HCT116 (cell line): ENCODE data around the gene NRCAM. TPM values are rescaled to one million over a fixed set of nuclear protein-coding genes. Genes with fewer than 3 reads are reported as not detected.

ENCODE experiments used
- ATAC-seq: fragments of 200-7000 bp; cut with Tn5 transposase; 2 replicates; pipeline ENCODE4 v1.9.1; 2020; ENCODE audit warnings: mild to moderate bottlenecking, moderate library complexity
- BruUV-seq: library from RNA; stranded (reverse); fragments of 400-500 nt; replicated peaks from 2 replicates; lab custom pipeline; 2021; lab: Mats Ljungman, UMichigan
- CTCF ChIA-PET: fragments of 300-600 bp; sonication (Branson Sonifier 250); formaldehyde crosslinking; loops from one replicate; lab custom pipeline; 2021; ENCODE audit warnings: antibody characterized with exemption; lab: Charles Lee
- POLR2A ChIA-PET: fragments of 300-600, 350-600 bp; sonication (Branson Sonifier 250); formaldehyde crosslinking; loops from one replicate; lab custom pipeline; 2021; ENCODE audit warnings: antibody characterized with exemption; lab: Charles Lee
- RAD21 ChIA-PET, 2 experiments: fragments of 300-600 bp; sonication (Branson Sonifier 250); formaldehyde crosslinking; loops; one replicate each; lab custom pipeline; 2023; ENCODE audit warnings: low total read pairs in 2 of 2; ENCODE audit not compliant: uncharacterized antibody in 2 of 2, unreplicated experiment in 2 of 2, low non-redundant PET in 1 of 2; lab: Charles Lee
- DNase-seq: peaks from one replicate; pipeline ENCODE4 v3.0.0-alpha.2; 2010; ENCODE audit warnings: low read depth, low spot score
- H2AFZ ChIP-seq: fragments of 200-600 bp; shearing (Covaris generic), sonication (generic); 2 replicates; pipeline ENCODE4 v1.6.1; 2017; ENCODE audit warnings: low read depth, mixed run types, mixed read lengths, antibody characterized with exemption, low read length; ENCODE audit not compliant: poor library complexity, severe bottlenecking
- H3K27ac ChIP-seq: 2 replicates; pipeline ENCODE4 v1.5.1; 2012; ENCODE audit warnings: low read depth, low read length
- H3K27me3 ChIP-seq: fragments of 200-600 bp; sonication (generic); 2 replicates; pipeline ENCODE4 v1.6.1; 2016; ENCODE audit warnings: mixed run types, low read length, mixed read lengths; ENCODE audit not compliant: insufficient read depth
- H3K36me3 ChIP-seq, 2 experiments: fragments of 200-500 bp in 1 of 2; fragments of 200-600 bp in 1 of 2; sonication (Bioruptor generic) in 1 of 2; sonication (generic) in 1 of 2; 2 replicates each; pipeline versions ENCODE4 v1.5.1 to v1.6.1; 2014 to 2016; ENCODE audit warnings: low read length in 2 of 2, inconsistent platforms in 1 of 2, mixed read lengths in 1 of 2, mixed run types in 1 of 2; ENCODE audit not compliant: insufficient read depth in 2 of 2, control insufficient read depth in 1 of 2
- H3K4me1 ChIP-seq, 2 experiments: fragments of 200-600 bp in 1 of 2; sonication (generic) in 1 of 2; 2 replicates each; pipeline versions ENCODE4 v1.5.1 to v1.6.1; 2012 to 2017; ENCODE audit warnings: low read length in 2 of 2, inconsistent platforms in 1 of 2, mild to moderate bottlenecking in 1 of 2, mixed read lengths in 1 of 2, mixed run types in 1 of 2, moderate library complexity in 1 of 2; ENCODE audit not compliant: insufficient read depth in 2 of 2, control insufficient read depth in 1 of 2
- H3K4me2 ChIP-seq: fragments of 200-600 bp; sonication (generic); 2 replicates; pipeline ENCODE4 v1.6.1; 2017; ENCODE audit warnings: mixed run types, low read length, mixed read lengths
- H3K4me3 ChIP-seq, 2 experiments: fragments of 200-600 bp in 1 of 2; sonication (generic) in 1 of 2; replicated peaks in 1 of 2; 2 replicates each; pipeline ENCODE4 v1.5.1; 2011 to 2016; ENCODE audit warnings: low read length in 2 of 2, control low read depth in 1 of 2, low read depth in 1 of 2, mild to moderate bottlenecking in 1 of 2, mixed read lengths in 1 of 2, mixed run types in 1 of 2
- H3K79me2 ChIP-seq: fragments of 200-600 bp; sonication (generic); 2 replicates; pipeline ENCODE4 v1.6.1; 2017; ENCODE audit warnings: mild to moderate bottlenecking, mixed run types, low read length, moderate library complexity, mixed read lengths; ENCODE audit not compliant: insufficient read depth
- H3K9ac ChIP-seq: fragments of 200-600 bp; sonication (generic); 2 replicates; pipeline ENCODE4 v1.6.1; 2016; ENCODE audit warnings: low read length, mixed read lengths
- H3K9me2 ChIP-seq: fragments of 200-600 bp; sonication (generic), shearing (Covaris generic); 2 replicates; pipeline ENCODE4 v1.6.1; 2017; ENCODE audit warnings: mixed run types, mild to moderate bottlenecking, moderate library complexity; ENCODE audit not compliant: insufficient read depth
- H3K9me3 ChIP-seq, 2 experiments: fragments of 200-500 bp in 1 of 2; fragments of 200-600 bp in 1 of 2; sonication (Bioruptor generic) in 1 of 2; sonication (generic) in 1 of 2; 2 replicates each; pipeline ENCODE4 v1.6.1; 2014 to 2017; ENCODE audit warnings: low read length in 2 of 2, mixed read lengths in 2 of 2, inconsistent platforms in 1 of 2, low read depth in 1 of 2, mild to moderate bottlenecking in 1 of 2, mixed run types in 1 of 2, moderate library complexity in 1 of 2; ENCODE audit not compliant: control insufficient read depth in 1 of 2, insufficient read depth in 1 of 2
- H4K20me1 ChIP-seq: fragments of 200-600 bp; sonication (generic), shearing (Covaris generic); 2 replicates; pipeline ENCODE4 v1.6.1; 2017; ENCODE audit warnings: mixed run types, mild to moderate bottlenecking, moderate library complexity; ENCODE audit not compliant: insufficient read depth
- CEBPB ChIP-seq: IDR thresholded peaks from 2 replicates; pipeline ENCODE4 v1.6.1; 2012; ENCODE audit warnings: low read depth
- ELF1 ChIP-seq: IDR thresholded peaks from 2 replicates; pipeline ENCODE4 v1.6.1; 2012; ENCODE audit warnings: low read depth, borderline replicate concordance
- FOSL1 ChIP-seq: IDR thresholded peaks from 2 replicates; pipeline ENCODE4 v1.6.1; 2012; ENCODE audit warnings: low read depth
- POLR2A ChIP-seq: IDR thresholded peaks from 2 replicates; pipeline ENCODE4 v1.7.0; 2011; ENCODE audit warnings: borderline replicate concordance; ENCODE audit not compliant: insufficient read depth, insufficient read length; ENCODE audit errors: extremely low read depth
- RAD21 ChIP-seq: IDR thresholded peaks from 2 replicates; pipeline ENCODE4 v1.6.1; 2012; ENCODE audit warnings: low read depth, mild to moderate bottlenecking
- SIN3A ChIP-seq: IDR thresholded peaks from 2 replicates; pipeline ENCODE4 v1.6.1; 2012; ENCODE audit warnings: low read depth
- SP1 ChIP-seq: IDR thresholded peaks from 2 replicates; pipeline ENCODE4 v1.6.1; 2012; ENCODE audit warnings: low read depth
- ZFX ChIP-seq: fragments of 450-650 bp; IDR thresholded peaks from 2 replicates; pipeline ENCODE4 v1.6.1; 2017
- intact Hi-C: fragments of 100-400 bp; cut with micrococcal nuclease; formaldehyde crosslinking; loops from 2 replicates; pipeline ENCODE4 v1.10.0; 2022
- total RNA-seq: library from RNA; stranded (reverse); gene quantifications from one replicate; pipeline ENCODE4 v1.2.1, GENCODE V29; 2021; ENCODE audit not compliant: unreplicated experiment
- TF ChIP-seq, protein P1 (sequence below): IDR thresholded peaks from 2 replicates; pipeline ENCODE4 v1.6.1; 2012
- TF ChIP-seq, protein P2 (sequence below), 3 experiments: fragments of 200-600 bp in 1 of 3; sonication (generic) in 1 of 3; IDR thresholded peaks in 2 of 3; conservative IDR thresholded peaks in 1 of 3; 2 replicates each; pipeline ENCODE4 v1.5.1; 2012 to 2017; ENCODE audit warnings: low read depth in 2 of 3, low read length in 2 of 3, antibody characterized with exemption in 1 of 3, borderline replicate concordance in 1 of 3, control low read depth in 1 of 3, mild to moderate bottlenecking in 1 of 3, mixed read lengths in 1 of 3, mixed run types in 1 of 3, moderate library complexity in 1 of 3; ENCODE audit not compliant: insufficient read depth in 1 of 3
- TF ChIP-seq, protein P3 (sequence below): IDR thresholded peaks from 2 replicates; pipeline ENCODE4 v1.6.1; 2012
- TF ChIP-seq, protein P4 (sequence below): IDR thresholded peaks from 2 replicates; pipeline ENCODE4 v1.6.1; 2011; ENCODE audit warnings: mild to moderate bottlenecking, low read length, moderate library complexity; ENCODE audit not compliant: insufficient replicate concordance; ENCODE audit errors: extremely low read depth

Gene NRCAM
- total RNA-seq, 1 experiment from 2014 or later = 0.15 TPM

DNA sequence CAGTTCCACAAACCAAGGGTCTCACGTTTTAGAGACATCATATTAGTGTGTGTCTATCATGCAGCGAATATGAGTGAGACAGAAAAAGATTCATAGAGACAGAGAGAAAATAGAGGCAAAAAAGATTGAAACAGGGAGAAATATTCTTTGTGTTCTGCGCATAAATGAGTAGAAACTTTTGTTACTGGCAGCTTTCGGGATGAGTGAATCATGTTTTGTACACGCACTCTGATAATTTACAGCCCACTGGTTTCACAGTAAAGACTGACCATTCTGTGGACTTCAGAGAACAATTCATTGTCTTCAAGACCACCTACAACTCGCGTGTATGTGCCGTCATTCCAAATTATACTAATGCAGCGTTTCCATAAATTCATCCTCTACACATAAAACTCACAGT lies 60.2 kb downstream of the NRCAM start:
- CTCF ChIA-PET = no interaction called here
- H4K20me1 ChIP-seq = no peaks in the 10 kb centered on the region
- no peaks in the 10 kb centered on the region for H3K4me1 ChIP-seq
- H2AFZ ChIP-seq = no peak overlapping the region
- H3K27ac ChIP-seq = no peak overlapping the region
- DNase-seq = no peak
- no peak overlapping the region for H3K9ac ChIP-seq
- RAD21 ChIA-PET = no interaction called here
- no peak overlapping the region for H3K4me2 ChIP-seq
- ATAC-seq = no peak
- H3K9me3 ChIP-seq = no peaks in the 10 kb centered on the region
- no peak overlapping the region for H3K4me3 ChIP-seq
- BruUV-seq = no TSS peak
- TF ChIP-seq POLR2A (no peak), SIN3A (no peak), FOSL1 (no peak), SP1 (no peak), ELF1 (no peak), RAD21 (no peak), CEBPB (no peak), ZFX (no peak)
- TF ChIP-seq, protein P1, sequence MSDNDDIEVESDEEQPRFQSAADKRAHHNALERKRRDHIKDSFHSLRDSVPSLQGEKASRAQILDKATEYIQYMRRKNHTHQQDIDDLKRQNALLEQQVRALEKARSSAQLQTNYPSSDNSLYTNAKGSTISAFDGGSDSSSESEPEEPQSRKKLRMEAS = no peak
- TF ChIP-seq, protein P2, sequence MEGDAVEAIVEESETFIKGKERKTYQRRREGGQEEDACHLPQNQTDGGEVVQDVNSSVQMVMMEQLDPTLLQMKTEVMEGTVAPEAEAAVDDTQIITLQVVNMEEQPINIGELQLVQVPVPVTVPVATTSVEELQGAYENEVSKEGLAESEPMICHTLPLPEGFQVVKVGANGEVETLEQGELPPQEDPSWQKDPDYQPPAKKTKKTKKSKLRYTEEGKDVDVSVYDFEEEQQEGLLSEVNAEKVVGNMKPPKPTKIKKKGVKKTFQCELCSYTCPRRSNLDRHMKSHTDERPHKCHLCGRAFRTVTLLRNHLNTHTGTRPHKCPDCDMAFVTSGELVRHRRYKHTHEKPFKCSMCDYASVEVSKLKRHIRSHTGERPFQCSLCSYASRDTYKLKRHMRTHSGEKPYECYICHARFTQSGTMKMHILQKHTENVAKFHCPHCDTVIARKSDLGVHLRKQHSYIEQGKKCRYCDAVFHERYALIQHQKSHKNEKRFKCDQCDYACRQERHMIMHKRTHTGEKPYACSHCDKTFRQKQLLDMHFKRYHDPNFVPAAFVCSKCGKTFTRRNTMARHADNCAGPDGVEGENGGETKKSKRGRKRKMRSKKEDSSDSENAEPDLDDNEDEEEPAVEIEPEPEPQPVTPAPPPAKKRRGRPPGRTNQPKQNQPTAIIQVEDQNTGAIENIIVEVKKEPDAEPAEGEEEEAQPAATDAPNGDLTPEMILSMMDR (IDR thresholded peaks at IDR 0.05 in 2 of 3, conservative IDR thresholded peaks at IDR 0.05 in 1 of 3; ENCODE audit: borderline replicate concordance in 1 of 3, insufficient read depth in 1 of 3, low read depth in 2 of 3, low read length in 2 of 3) = no peak
- TF ChIP-seq, protein P3, sequence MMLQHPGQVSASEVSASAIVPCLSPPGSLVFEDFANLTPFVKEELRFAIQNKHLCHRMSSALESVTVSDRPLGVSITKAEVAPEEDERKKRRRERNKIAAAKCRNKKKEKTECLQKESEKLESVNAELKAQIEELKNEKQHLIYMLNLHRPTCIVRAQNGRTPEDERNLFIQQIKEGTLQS = no peak
- TF ChIP-seq, protein P4, sequence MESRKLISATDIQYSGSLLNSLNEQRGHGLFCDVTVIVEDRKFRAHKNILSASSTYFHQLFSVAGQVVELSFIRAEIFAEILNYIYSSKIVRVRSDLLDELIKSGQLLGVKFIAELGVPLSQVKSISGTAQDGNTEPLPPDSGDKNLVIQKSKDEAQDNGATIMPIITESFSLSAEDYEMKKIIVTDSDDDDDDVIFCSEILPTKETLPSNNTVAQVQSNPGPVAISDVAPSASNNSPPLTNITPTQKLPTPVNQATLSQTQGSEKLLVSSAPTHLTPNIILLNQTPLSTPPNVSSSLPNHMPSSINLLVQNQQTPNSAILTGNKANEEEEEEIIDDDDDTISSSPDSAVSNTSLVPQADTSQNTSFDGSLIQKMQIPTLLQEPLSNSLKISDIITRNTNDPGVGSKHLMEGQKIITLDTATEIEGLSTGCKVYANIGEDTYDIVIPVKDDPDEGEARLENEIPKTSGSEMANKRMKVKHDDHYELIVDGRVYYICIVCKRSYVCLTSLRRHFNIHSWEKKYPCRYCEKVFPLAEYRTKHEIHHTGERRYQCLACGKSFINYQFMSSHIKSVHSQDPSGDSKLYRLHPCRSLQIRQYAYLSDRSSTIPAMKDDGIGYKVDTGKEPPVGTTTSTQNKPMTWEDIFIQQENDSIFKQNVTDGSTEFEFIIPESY = no peak
- H3K36me3 ChIP-seq = no peaks in the 10 kb centered on the region
- H3K79me2 ChIP-seq = no peaks in the 10 kb centered on the region
- no peaks in the 10 kb centered on the region for H3K27me3 ChIP-seq
- no peaks in the 10 kb centered on the region for H3K9me2 ChIP-seq
- POLR2A ChIA-PET = no interaction called here
- intact Hi-C loops = no loop called here
